Lower lobe of right lung (tissue), 2 donors: Measurements from ENCODE around the gene DDIT3. TPM values are rescaled to one million over a fixed set of nuclear protein-coding genes. Genes with fewer than 3 reads are reported as not detected.

Source experiments
- ATAC-seq, 2 donors: fragments of 200-7000 bp; cut with Tn5 transposase; one replicate each; pipeline ENCODE4 v1.9.1; 2020 to 2022; ENCODE audit warnings: mild to moderate bottlenecking in 2 of 2, moderate library complexity in 2 of 2
- DNase-seq: peaks from one replicate; pipeline ENCODE4 v3.0.0-alpha.2; 2020
- H3K27ac ChIP-seq: fragments of 200-600 bp; one replicate; pipeline ENCODE4 v1.8.0; 2022
- H3K27me3 ChIP-seq: fragments of 200-600 bp; one replicate; pipeline ENCODE4 v1.8.0; 2022; ENCODE audit warnings: low read depth
- H3K36me3 ChIP-seq: fragments of 200-600 bp; one replicate; pipeline ENCODE4 v1.8.0; 2022; ENCODE audit warnings: mild to moderate bottlenecking
- H3K4me1 ChIP-seq: fragments of 200-600 bp; one replicate; pipeline ENCODE4 v1.8.0; 2022
- H3K4me3 ChIP-seq: fragments of 200-600 bp; one replicate; pipeline ENCODE4 v1.8.0; 2022; ENCODE audit warnings: mild to moderate bottlenecking
- H3K9me3 ChIP-seq: fragments of 200-600 bp; one replicate; pipeline ENCODE4 v1.8.0; 2022
- intact Hi-C: fragments of 100-400 bp; cut with DNase I; formaldehyde crosslinking; loops from one replicate; pipeline ENCODE4 v1.11.0; 2022
- total RNA-seq: library from RNA; stranded (reverse); fragmentation: NEBNext Ultra II Directional; extraction: Animal tissue kit (Norgen Biotek cat#: 25700); gene quantifications from one replicate; pipeline ENCODE4 v1.2.1, GENCODE V29; 2021
- TF ChIP-seq, protein P1 (sequence below): fragments of 200-600 bp; IDR thresholded peaks from one replicate; pipeline ENCODE4 v1.8.0; 2022; ENCODE audit warnings: antibody characterized with exemption, mild to moderate bottlenecking
- donor health status: DM: no; HTN: yes; CAD: no; lungs with severe emphysema.

Gene DDIT3
- total RNA-seq, 1 donor from 2014 or later: 26.1 TPM

DNA sequence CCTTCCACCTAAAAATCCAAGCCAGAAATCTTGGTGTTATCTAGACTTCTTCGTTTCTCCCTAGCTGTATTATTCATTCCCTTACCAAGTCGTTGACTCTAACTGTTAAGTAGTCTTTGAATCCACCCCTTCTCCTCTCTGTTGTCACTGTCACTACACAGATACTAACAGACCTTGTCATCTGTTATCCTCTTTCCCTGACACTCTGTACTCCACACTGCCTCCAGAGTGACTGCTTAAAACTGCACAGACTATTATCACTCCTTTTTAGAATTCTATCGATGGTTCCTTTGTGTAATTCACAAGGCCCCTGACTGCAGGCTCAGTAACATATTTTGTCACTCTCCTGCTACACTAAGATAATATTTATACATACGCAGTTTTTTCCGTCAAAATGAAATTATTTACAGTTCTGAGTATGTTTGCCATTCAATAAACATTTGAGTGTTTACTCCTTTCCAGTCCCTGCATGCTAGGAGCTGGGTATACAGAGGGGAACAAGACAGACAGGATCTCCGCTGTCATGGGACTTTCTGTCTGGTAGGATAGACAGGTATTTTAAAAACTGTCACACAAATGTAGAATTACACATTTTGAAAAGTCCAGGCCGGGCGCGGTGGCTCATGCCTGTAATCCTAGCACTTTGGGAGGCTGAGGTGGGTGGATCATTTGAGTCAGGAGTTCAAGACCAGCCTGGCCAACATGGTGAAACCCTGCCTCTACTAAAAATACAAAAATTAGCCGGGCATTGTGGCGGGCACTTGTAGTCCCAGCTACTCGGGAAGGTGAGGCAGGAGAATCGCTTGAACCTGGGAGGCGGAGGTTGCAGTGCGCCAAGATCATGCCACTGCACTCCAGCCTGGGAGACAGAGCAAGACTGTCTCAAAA lies 28.7 kb downstream of the DDIT3 start:
- ATAC-seq: no peak

DNA sequence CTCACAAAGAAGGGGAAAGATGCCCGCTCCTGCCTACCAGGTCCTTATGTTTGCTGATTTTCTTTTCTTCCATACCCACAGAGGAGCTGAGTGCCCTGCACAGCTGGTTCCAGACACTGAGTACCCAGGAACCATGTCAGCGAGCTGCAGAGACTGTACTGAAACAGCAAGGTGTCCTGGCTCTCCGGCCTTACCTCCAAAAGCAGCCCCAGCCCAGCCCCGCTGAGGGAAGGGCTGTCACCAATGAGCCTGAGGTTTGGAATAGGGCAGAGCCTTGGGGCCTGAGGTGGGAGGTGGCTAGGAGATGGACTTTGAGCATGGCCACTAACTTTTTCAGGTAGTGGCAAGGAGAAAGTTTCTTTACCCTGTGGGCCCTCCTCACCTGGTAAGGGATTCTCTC lies 30.2 kb downstream of the DDIT3 start:
- H3K27me3 ChIP-seq: no peaks in the 10 kb centered on the region
- TF ChIP-seq, protein P1, sequence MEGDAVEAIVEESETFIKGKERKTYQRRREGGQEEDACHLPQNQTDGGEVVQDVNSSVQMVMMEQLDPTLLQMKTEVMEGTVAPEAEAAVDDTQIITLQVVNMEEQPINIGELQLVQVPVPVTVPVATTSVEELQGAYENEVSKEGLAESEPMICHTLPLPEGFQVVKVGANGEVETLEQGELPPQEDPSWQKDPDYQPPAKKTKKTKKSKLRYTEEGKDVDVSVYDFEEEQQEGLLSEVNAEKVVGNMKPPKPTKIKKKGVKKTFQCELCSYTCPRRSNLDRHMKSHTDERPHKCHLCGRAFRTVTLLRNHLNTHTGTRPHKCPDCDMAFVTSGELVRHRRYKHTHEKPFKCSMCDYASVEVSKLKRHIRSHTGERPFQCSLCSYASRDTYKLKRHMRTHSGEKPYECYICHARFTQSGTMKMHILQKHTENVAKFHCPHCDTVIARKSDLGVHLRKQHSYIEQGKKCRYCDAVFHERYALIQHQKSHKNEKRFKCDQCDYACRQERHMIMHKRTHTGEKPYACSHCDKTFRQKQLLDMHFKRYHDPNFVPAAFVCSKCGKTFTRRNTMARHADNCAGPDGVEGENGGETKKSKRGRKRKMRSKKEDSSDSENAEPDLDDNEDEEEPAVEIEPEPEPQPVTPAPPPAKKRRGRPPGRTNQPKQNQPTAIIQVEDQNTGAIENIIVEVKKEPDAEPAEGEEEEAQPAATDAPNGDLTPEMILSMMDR: no peak
- H3K4me3 ChIP-seq: no peak overlapping the region
- intact Hi-C loops: no loop called here
- H3K36me3 ChIP-seq: peaks cover 48% of the 10 kb centered on the region
- H3K4me1 ChIP-seq: peaks cover 15% of the 10 kb centered on the region
- no peak overlapping the region for H3K27ac ChIP-seq
- ATAC-seq (no peak), DNase-seq (no peak)
- no peaks in the 10 kb centered on the region for H3K9me3 ChIP-seq

More for the DNA sequence above, 28.7 kb downstream of the DDIT3 start:
- Histone ChIP-seq H3K27me3 (no peaks in the 10 kb centered on the region), H3K27ac (no peak overlapping the region), H3K4me3 (no peak overlapping the region), H3K36me3 (peaks cover 54% of the 10 kb centered on the region), H3K4me1 (peaks cover 15% of the 10 kb centered on the region), H3K9me3 (no peaks in the 10 kb centered on the region)
- no peak for DNase-seq
- intact Hi-C loops: no loop called here
- TF ChIP-seq, protein P1: no peak

DNA sequence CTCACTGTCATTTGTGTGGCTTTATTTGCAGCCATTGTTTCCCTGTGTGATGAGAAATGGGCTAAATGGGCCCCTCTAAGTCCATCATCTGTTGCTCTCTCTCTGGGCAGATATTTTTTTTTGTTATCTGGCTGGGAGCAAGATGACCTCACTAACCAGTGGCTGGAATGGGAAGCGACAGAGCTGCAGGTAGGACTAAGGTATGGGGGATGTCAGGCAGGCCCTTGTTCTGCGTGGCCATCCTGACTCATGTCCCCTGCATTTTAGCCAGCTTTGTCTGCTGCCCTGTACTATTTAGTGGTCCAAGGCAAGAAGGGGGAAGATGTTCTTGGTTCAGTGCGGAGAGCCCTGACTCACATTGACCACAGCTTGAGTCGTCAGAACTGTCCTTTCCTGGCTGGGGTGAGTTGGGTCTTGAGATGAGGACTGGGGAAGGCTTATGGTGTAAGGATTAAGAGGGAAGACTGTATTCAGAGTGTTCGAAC lies 31.1 kb downstream of the DDIT3 start:
- TF ChIP-seq, protein P1: no peak
- Histone ChIP-seq H3K9me3 (no peaks in the 10 kb centered on the region), H3K36me3 (peaks cover 44% of the 10 kb centered on the region), H3K4me3 (peak overlapping the region; percentile 94), H3K27me3 (no peaks in the 10 kb centered on the region), H3K4me1 (peaks cover 15% of the 10 kb centered on the region), H3K27ac (no peak overlapping the region)
- intact Hi-C loops: no loop called here
- DNase-seq: no peak
- ATAC-seq: no peak

DNA sequence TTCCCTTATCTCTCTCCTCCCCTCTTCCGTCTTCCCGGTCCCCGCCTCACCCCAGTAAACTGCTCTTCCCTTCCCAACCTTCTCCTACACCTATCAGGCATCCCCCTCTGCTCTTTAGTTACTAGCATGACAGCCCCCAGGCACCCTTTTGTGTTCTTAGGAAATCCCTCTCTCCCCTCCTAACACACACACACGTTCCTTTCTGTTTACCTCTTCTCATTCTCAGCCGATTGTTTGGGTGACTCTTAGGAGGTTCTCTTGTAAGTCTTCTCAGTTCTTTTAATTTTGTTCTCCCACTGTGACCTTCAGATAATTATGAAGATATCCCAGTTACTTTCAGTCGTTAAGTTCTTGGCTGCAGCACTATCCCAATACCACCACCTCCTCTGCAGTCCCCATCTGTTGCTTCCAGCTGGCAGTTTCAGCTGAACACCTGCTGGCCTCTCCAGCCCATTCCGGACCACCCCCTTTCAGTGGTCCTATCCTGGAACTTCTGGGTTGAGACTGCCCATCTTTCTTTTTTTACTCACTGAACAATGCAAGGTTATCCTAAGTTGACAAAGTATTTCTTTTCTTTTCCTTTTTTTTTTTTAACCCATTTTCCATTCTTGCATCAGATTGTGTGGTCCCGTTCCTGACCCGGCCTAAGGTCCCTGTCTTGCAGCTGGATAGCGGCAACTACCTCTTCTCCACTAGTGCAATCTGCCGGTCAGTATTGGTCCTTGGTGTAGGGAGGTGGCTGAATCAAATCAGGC lies 31.7 kb downstream of the DDIT3 start:
- DNase-seq: no peak
- TF ChIP-seq, protein P1: no peak
- H3K4me3 ChIP-seq: peak overlapping the region; percentile 94
- ATAC-seq: no peak
- H3K27me3 ChIP-seq: no peaks in the 10 kb centered on the region
- peak overlapping the region; percentile 78 for H3K27ac ChIP-seq
- H3K9me3 ChIP-seq: no peaks in the 10 kb centered on the region
- H3K36me3 ChIP-seq: peaks cover 40% of the 10 kb centered on the region
- peaks cover 15% of the 10 kb centered on the region for H3K4me1 ChIP-seq
- intact Hi-C loops: no loop called here

DNA sequence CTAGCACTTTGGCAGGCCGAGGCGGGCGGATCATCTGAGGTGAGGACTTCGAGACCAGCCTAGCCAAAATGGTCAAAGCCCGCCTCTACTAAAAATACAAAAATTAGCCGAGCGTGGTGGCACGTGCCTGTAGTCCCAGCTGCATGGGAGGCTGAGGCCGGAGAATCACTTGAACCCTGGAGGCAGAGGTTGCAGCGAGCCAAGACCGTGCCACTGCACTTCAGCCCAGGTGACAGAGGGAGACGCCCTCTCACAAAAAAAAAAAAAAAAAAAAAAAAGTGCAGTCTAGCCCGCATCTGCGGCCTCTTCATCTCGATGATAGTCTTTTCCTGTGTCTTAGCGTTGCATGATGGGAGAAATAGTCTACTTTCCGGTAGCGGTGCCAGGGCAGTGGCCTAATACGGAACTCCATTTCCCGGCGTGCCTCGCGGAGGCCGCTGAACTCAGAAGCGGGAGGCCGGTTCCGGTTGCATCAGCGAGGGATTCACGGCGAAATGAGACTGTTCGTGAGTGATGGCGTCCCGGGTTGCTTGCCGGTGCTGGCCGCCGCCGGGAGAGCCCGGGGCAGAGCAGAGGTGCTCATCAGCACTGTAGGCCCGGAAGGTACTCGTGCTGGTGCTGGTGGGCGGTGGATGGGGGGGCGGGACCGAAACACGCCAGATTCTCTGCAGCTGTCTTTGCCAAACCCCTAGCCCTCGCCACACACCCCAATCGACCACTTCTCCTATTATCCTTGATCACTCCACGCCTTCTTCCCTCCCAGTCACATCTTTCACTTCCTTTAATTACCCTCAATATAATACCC lies 32.5 kb downstream of the DDIT3 start, which contains the start of gene MARS1:
Gene MARS1, plus strand, starts transcription at position 472 of the 805 bp plus-strand sequence. Its CDS starts 23 bp downstream, at position 495.
- ATAC-seq: peak; percentile 98 to 99
- Histone ChIP-seq H3K4me3 (peak within 1 kb of the TSS; percentile 94), H3K9me3 (no peaks in the 10 kb centered on the region), H3K27me3 (no peaks in the 10 kb centered on the region), H3K36me3 (peaks cover 38% of the 10 kb centered on the region), H3K4me1 (peaks cover 15% of the 10 kb centered on the region), H3K27ac (peak within 1 kb of the TSS; percentile 78)
- peak; percentile 97 for DNase-seq
- TF ChIP-seq, protein P1: no peak
- intact Hi-C loops: no loop called here
